Measurements from ENCODE around the gene MADD. TPM values are rescaled to one million over a fixed set of nuclear protein-coding genes. Genes with fewer than 3 reads are reported as not detected.

Gene MADD
- total and polyA plus RNA-seq, 3 donors from 2014 or later, result 87.8 to 118 (median 103) TPM

GRCh38 chr11:47264521-47264920, 5.4 kb upstream of the MADD start:
- no peak for TF ChIP-seq POLR2A (IDR thresholded peaks at IDR 0.05)
- no peak for TF ChIP-seq CTCF (IDR thresholded peaks at IDR 0.05)
- Histone ChIP-seq H3K4me1 (peaks cover 15% of the 10 kb centered on the region), H3K27ac (no peak overlapping the region), H3K27me3 (no peaks in the 10 kb centered on the region), H3K36me3 (ENCODE audit: low read depth, missing control alignments) (no peaks in the 10 kb centered on the region), H3K9me3 (no peaks in the 10 kb centered on the region), H3K4me3 (no peak overlapping the region)
- intact Hi-C loops (cut with DNase I; ENCODE audit: low total_unique reads), result loop anchor here (10.0 kb wide), 1 partner anchor 80 kb away; the partner anchor contains the start of gene PACSIN3
- DNase-seq, result no peak
- 65 to 73% methylated on average over 4 of the region's 4 CpGs for WGBS, 2 donors

- Histone ChIP-seq H3K9me3 (no peaks in the 10 kb centered on the region), H3K4me3 (no peak overlapping the region), H3K27me3 (no peaks in the 10 kb centered on the region), H3K36me3 (ENCODE audit: low read depth, missing control alignments) (no peaks in the 10 kb centered on the region), H3K27ac (peak overlapping the region in 1 of 2 donors; percentile 97), H3K4me1 (peaks cover 26% of the 10 kb centered on the region)
- DNase-seq, result no peak
- intact Hi-C loops (cut with DNase I; ENCODE audit: low total_unique reads), result loop anchor here (2.0 to 10.0 kb wide), 2 partner anchors 33 to 83 kb away; partner anchors contain the start of gene PACSIN3
- WGBS, 2 donors, result 64 to 75% methylated on average over 6 of the region's 6 CpGs
- TF ChIP-seq POLR2A (IDR thresholded peaks at IDR 0.05) (no peak), CTCF (IDR thresholded peaks at IDR 0.05) (no peak)
Measured at GRCh38 chr11:47267876-47268275, 2.1 kb upstream of the MADD start.

GRCh38 chr11:47268448-47269001, 1.4 kb upstream of the MADD start:
- H3K4me1 ChIP-seq, result peaks cover 26% of the 10 kb centered on the region
- H3K4me3 ChIP-seq, result peak overlapping the region in 1 of 2 donors; percentile 92
- H3K36me3 ChIP-seq (ENCODE audit: low read depth, missing control alignments), result no peaks in the 10 kb centered on the region
- TF ChIP-seq POLR2A (IDR thresholded peaks at IDR 0.05), result no peak
- no peak for TF ChIP-seq CTCF (IDR thresholded peaks at IDR 0.05)
- H3K27me3 ChIP-seq, result no peaks in the 10 kb centered on the region
- H3K9me3 ChIP-seq, result no peaks in the 10 kb centered on the region
- intact Hi-C loops (cut with DNase I; ENCODE audit: low total_unique reads), result loop anchor here (10.0 kb wide), 1 partner anchor 84 kb away; the partner anchor contains the start of gene PACSIN3
- WGBS, 2 donors, result 34 to 36% methylated on average over 13 of the region's 13 CpGs
- no peak for DNase-seq
- H3K27ac ChIP-seq, result peak overlapping the region; percentile 97

GRCh38 chr11:47269002-47269828, 718 bp upstream of the MADD start:
- H3K36me3 ChIP-seq (ENCODE audit: low read depth, missing control alignments), result no peaks in the 10 kb centered on the region
- no peaks in the 10 kb centered on the region for H3K9me3 ChIP-seq
- DNase-seq, result peak; percentile 93
- H3K27ac ChIP-seq, result peak overlapping the region; percentile 97
- 1 to 2% methylated on average over 19 to 33 of the region's 52 CpGs for WGBS, 2 donors
- H3K4me1 ChIP-seq, result peaks cover 26% of the 10 kb centered on the region
- intact Hi-C loops (cut with DNase I; ENCODE audit: low total_unique reads), result loop anchor here (10.0 kb wide), 1 partner anchor 84 kb away; the partner anchor contains the start of gene PACSIN3
- TF ChIP-seq CTCF (IDR thresholded peaks at IDR 0.05), result peak in 1 of 3 experiments; percentile 19
- TF ChIP-seq POLR2A (IDR thresholded peaks at IDR 0.05), result no peak
- peak overlapping the region; percentile 84 to 92 for H3K4me3 ChIP-seq
- H3K27me3 ChIP-seq, result no peaks in the 10 kb centered on the region
